Bone marrow (tissue), 2 donors: ENCODE measurements around the gene LRRFIP1.
"Not testable (repeated sequence)": the region's sequence is repeated elsewhere in the genome, so short reads cannot be mapped to it uniquely, and the experiment has no call there.

Experiments used
- DNase-seq, 2 donors: peaks; one replicate each; lab custom pipeline; 2025; lab: John Stamatoyannopoulos, UW

LRRFIP1 gene

DNA sequence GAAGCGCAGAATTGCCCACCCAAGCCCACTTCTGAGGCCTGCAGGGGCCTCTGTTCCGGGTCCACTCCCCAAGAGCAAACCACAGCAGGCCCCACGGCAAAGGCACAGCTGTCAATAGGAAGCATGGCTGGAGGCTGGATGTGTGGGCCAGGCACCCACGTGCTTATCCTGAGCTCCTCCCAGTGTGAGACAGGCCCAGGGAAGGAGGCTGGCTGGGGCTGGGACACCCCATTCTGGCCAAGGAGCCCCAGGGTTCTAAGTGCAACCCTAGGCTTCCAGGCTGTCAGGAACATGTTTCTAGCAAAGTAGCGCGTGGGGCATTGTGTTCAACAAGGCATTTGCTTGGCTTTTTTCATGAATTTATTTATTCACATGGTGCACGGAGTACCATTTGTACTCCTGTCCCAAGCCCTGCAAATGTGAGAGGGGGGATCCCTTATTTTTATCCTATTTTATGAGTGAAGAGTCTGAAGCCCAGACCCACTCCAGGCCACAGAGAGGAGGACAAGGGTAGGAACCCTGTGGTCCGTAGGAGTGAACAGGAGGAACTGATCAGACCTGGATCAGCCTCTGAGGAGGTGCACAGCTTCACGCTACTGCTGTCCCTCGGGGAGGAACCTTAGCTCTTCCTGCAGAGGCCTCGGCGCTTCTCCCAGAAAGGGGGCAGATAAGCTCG lies 30.7 kb upstream of the LRRFIP1 start:
- DNase-seq = no peak

DNA sequence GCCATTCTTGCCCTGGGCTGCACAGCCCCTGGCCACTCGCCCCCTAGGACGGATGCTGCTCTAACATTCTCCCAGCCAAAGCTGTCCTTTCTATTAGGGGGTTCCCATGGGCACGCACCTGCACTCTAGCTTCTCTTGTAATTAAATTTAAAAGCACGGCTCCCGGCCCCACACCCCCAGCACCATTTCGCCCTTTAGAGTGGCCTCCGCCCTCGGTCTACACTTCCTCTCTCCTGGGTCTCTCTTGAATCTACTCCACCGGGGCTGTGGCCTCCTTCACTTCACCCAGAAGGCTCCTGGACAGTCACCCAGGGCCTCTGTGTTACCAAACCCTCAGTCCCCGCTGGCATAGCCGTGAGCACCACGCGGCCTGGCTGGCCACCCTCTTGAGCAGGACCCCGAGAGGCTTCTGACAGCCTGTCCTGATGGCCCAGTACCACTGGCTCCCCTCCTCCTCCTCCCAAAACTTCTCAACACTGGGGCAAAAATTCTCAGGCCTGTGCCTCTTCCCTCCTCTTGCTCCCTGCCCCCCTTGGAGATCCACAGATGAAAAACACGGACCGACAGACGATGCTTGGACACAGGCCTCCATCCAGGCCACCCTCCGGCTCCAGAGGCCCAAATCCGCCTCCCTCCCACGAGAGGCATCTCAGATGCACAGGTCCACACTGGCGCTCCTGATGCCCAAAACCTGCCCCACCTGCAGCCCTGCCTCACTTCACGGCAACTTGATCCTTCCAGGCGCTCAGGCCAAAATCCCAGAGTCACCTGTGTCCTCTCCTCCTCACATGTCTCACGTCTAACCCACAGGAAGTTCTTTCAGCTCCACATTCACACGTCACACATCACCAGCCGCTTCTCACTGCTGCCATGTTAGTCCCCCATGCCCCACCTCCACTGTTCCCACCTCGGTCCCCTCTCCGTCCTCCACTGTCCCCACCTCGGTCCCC lies 29.9 kb upstream of the LRRFIP1 start:
- DNase-seq = no peak

DNA sequence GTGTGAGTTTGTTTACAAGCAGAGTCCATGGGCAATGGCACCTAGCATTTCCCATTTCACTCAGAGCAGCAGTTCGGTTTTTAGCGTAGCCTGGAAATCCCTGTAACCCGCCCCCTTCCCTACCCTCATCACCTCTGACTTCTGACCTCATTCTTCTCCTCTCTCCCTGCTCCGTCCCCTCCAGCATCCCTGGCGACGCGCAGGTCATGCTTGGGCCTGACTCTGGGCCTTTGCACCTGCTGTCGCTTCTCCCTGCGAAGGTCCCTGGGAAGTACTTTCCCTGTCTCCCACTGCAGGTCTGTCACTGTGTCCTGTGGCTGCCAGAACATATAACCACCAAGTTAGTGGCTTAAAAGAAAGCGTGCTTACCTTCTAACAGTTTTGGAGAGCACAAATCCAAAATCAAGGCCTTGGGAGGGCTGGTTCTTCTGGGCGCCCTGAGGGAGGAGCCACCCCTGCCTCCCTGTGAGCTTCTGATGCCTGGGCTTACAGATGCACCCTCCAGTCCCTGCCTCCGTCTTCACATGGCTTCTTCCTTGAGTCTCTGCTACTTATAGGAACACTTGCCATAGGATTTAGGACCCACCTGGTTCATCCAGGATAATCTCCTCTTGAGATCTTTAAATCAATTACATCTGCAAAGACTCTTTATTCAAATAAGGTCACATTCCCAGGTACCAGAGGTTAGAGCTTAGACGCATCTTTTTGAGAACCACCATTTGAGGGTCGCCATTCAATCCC lies 28.7 kb upstream of the LRRFIP1 start:
- no peak for DNase-seq

DNA sequence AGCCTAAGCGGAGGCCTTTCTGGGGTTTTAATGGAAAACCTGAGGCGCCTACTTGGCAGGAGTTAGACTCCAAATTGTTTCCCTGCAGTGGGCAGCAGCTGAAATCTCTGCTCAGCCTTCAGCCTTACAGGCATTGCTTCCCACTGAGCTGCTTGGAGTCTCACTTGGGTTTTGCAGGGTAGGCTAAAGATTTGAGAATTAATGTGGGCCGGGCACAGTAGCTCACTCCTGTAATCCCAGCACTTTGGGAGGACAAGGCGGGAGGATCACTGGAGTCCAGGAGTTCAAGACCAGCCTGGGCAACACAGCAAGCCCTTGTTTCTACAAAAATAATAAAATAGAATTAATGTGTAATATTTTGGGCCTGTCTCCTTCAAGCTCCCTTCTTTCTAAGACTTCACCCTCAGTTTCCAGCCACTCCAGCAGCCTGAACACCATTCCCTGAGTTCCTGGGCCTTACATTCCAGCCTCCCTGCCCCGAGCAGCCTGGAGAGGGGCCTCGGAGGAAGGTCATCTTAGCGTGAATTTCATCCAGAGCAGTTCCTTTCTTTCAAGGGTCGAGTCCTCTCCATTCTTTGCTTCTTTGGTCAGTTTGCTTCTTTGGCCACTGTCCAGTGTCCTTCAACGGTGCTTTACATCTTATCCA lies 27.8 kb upstream of the LRRFIP1 start:
- no peak for DNase-seq

DNA sequence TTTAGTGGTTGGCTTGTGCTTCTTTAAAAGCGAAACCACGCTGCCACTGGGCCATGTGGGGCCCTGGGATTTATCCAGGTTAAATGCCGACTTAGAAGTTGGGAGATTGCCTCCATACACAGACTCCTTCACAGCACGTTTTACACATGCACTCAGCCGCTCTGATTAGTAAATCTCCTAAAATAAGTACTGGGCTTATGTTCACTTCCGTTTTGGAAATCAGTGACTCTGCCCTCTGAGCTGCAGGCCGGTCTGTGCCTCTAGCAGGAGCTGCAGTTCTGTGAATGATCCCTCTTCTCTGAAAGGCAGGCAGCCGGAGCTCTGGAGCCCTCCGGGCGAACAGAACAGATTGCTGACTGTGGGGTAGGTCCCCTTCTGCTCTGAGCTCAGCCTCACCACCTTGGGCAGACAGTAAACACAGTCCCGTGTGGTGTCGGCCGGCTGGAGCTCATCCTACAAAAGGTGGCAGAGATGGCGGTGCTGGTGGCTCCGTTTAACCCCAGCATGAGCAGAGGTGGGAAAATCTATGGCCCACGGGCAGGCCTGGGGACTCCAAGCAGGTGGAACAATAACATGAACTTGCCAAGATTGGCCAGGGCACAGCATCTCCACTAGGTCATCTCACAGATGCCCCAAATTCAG lies 27.1 kb upstream of the LRRFIP1 start:
- DNase-seq = no peak

DNA sequence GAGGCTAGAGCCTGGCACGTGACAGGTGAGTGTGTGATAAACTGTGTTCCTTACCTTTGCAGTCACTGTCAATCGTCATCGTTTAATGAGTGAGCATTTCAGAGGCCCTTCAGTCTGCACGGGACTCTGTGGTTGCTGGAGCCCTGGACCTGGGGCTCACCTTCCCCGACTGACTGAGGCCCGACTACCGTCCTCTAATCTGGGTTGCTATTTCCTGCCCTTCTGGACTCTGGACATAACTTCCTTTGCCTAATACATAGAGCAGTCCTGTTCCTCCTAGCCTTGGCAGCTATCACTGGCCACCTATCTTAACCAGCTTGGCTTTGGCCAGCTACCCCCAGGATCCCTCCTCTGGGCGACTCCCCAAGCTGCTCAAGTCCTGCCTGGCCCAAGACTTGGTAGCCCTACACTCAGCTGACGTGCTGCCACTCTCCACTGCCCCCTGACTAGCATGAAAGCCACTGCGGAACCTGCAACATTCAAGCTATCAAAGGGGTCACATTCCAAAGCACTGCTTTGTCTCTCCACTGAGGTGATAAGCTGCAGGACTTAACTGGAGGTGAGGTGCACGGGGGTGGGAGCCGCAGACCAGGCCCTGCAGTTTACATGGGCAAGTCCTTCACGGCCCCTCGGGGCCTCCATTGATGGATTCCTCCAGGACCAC lies 25.8 kb upstream of the LRRFIP1 start:
- no peak for DNase-seq

DNA sequence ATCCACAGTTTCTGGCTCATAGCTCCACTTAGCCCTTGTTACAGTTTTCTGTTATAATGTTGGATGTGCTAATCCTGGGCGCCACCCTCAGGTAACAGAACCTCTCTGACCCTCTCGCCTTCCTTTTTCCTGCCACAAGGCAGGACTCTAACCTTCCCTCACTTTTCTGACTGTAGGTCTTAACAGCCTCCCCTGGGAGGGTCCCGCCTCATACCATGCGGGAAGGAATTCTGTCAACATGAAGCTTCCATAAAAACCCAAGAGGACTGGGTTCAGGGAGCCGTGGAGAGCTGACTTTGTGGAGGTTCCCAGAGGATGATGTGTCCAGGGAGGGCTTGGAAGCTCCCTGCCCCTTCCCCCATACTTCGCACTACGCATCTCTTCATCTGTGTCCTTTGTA lies 25.0 kb upstream of the LRRFIP1 start:
- no peak for DNase-seq

DNA sequence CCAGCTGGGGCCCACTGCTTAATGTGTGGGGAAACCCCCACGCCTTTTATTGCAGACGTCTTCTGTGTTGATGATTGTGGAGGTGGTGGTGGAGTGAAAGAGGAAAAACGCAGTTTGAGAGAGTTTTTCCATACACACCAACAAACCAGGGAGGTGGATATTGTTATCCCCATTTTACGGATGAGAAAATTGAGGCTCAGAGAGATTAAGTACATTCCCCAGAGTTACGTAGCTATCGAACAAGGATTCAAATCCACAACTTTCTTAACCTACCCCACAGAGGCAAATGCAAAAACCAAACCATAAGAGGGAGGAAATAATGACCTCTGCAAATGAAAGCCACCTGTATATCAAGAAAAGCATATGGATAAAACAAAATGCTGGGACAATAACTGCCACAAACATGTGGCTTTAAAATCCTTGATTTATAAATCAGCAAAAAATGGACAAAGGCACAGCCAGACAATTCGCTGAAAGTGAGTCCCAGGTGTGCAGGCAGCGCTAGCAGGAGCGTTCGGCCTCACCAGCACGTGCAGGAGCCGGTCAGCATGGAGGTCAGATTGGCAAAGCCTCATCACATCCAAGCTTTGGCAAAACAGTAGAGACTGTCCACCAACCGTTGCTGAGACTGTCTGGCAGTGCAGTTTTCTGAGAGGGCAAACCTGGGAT lies 24.2 kb upstream of the LRRFIP1 start:
- no peak for DNase-seq

DNA sequence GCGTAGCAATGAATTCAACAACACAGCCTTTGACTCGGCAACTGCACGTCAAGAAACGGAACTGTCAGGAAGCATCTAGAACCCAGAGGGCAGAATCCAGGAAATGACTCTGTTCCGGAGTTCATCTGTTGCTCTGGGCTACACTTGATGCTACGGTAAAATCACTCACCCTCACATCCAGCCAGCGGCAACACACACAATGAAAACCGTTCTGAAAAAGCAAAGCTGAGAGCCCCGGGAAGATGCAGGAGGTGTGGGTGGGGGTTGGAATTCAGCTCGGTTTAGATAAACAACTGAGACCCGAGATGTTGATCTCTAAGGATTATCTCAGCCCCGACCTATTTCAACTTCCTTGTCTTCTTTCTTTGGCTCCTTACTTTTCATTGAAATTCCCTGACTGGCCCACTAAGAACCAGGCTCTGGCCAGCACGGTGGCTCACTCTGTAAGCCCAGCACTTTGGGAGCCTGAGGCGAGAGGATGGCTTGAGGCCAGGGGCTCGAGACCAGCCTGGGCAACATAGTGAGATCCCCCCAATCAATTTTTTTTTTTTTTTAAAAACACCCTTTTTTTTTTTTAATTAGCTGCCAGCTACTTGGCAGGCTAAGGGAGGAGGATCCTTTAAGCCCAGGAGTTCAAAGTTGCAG lies 23.5 kb upstream of the LRRFIP1 start:
- peak in 1 of 2 donors; percentile 95 for DNase-seq

DNA sequence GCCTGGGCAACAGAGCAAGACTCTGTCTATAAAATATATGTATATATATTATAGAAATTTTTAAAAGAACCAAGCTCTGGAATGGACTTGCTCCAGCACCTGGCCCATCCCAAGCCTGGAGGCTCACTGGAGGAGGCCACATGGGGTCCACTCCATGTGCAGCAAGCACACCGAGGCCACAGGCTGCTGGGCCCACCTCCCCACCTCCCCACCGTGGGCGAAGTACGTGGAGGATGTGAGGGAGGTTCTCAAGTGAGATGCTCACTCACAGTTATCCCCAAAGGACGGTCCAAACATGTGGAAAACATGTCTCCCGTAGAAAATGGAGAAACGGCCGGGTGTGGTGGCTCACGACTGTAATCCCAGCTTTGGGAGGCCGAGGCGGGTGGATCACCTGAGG lies 23.0 kb upstream of the LRRFIP1 start:
- no peak for DNase-seq

DNA sequence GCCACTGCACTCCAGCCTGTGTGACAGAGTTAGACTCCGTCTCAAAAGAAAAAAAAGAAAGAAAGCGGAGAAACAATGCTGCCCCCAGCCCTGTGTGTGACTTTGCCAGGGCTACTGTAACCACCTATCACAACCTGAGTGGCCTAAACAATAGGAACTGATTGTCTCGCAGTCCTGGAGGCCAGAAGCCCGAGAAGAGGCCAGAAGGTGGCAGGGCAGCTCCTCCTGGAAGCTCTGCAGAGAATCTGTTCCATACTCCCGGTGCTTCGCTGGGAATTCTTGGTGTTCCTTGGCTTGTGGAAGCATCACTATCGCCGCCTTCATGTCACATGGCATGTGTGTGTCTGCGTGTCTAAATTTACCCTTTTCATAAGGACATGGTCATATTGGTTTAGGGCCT lies 22.4 kb upstream of the LRRFIP1 start:
- no peak for DNase-seq

DNA sequence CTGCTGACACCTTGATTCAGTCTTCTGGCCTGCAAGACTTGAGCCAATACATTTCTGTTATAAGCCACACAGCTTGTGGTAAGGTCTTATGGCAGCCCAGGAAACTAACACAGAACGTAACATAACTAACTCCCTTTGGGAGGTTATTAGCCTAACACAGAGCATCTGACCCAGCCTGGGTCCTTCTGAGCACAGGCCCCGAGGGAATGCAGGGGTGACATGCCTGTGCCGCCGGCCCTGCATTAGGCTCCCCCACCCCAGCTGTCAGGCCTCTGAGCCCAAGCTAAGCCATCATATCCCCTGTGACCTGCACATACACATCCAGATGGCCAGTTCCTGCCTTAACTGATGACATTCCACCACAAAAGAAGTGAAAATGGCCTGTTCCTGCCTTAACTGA lies 20.9 kb upstream of the LRRFIP1 start:
- DNase-seq = not testable (repeated sequence)

DNA sequence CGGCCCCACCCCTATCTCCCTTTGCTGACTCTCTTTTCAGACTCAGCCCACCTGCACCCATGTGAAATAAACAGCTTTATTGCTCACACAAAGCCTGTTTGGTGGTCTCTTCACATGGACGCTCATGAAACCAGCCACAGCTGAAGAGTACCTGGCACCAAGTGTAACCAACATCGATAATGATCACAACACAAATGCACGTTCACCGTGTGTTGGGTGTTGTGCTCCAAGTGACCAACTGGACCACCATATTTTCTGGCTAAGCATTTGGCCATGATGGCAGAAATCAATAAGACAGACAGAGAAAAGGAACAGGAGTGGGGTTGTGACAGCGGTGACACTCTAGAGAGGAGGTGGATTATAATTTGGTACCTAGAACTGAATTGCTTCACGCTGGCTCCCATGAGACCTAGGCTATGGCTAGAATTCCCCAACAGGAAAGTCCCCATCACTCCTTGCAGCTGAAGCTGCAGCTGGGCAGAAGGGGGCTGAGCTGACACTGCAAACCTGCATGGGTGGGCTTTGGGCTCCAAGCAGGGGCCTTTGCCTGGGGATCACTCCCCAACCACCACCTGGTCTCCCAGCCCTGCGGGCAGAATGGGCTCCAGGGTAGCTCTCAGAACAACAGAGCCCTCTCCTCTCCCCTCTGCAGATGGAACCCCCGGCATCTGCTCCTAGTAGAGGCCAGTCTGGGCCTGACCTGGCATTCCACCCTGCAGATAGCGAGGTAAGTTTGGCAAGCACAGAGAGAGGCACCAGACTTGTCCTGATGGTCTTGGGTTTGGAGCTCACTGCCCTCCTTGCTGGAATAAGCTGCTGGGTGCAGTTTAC lies 14.6 kb upstream of the LRRFIP1 start:
- DNase-seq = no peak

DNA sequence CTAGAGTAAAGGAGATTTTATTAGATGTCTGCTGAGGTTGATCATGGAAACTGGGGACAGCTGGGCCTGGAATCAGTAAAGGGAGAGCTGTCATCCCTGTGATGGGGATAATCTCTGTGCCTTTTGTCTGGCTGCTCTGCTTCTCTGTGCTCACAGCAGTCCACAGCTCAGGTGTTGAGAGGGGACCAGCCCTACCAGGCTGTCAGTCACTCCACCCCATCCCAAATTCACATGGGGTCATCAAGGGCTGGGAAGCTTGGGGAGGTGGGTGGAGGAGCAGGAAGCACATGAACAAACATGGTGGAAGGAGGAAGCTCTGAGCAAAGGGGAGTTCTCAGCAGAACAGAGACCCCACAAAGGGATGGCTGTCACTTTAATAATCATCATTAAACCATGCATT lies 13.7 kb upstream of the LRRFIP1 start:
- DNase-seq = no peak

DNA sequence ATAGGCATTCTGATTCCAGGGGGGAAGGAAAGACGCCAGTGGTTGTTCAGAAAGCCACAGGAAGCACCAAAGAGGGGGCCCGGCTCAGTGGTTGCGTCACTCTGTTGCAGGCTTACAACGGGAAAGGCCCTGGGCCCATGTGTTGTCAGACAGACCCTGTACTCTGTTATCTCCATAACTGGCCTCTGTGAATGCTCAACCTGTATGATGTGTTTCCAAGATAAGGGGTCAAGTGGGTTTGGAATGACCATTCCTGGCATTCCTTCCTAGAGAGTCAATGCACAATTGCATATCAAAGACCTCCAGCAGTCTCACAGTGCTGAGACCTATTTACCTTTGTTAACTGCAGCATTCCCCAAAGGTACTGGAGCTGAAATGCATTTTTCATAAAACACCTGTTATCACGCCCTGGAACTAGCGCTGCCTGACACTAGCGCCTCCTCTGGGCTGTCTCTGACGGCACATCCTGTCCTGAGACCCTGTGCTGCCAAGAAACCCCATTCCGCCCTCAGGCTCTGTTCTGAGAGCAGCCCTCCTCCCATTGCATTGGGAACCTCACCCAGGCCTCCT lies 13.2 kb upstream of the LRRFIP1 start:
- peak in 1 of 2 donors; percentile 38 for DNase-seq

DNA sequence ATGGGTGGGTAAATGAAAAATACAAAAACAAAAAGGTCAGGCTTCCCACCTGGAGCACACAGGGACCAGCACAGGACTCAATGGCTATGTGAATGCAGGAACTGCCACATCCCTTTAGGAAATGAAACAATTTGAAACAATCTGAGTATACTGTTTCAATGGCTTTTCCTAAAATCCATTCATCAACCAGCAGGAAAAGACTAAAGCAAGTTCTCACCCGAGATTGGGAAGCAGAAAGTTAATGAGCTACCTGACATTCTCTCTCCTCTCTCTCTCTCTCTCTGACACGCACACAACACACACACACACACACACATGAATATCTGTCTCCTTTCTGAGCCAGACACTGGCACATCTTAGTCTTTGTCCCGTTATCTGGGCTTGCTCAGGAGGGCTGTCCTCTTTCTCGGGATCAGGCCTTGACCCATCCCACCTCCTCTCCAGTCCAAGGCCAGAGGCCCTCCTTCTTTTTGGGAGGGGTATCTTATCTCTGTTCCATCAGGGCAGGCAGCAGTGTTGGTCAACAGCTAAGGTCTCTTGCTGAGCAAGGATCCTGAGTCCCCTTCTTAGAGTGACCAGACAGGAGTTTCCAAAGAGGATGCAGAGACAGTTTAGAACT lies 11.6 kb upstream of the LRRFIP1 start:
- DNase-seq = no peak

DNA sequence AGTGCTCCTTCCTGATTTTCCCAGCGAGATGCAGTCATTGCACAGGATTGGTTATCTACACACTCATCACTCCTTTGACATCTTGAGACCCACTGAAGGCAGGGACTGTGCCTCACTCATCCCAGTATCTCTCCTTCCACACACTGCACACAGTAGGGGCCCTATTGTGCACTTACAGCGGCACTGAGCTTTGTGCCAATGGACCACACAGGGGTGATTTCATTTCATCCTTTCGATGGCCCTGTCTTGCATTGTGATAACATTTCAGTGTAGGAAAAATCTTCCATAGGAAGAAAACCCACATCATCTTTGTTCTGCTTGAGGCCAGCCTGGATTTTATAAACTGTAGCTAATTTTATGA lies 11.0 kb upstream of the LRRFIP1 start:
- no peak for DNase-seq
